Cerebellar nuclear complex (tissue), 1 donor: ENCODE data around the gene EIF3K.

Experiments used
- DNase-seq, 2 experiments: peaks; one replicate each; lab custom pipeline; 2025; lab: John Stamatoyannopoulos, UW

EIF3K gene

GRCh38 chr19:38666663-38667511, 47.9 kb downstream of the EIF3K start:
- DNase-seq, result no peak

- DNase-seq, result no peak
Observed at GRCh38 chr19:38667661-38668171, 48.7 kb downstream of the EIF3K start.

GRCh38 chr19:38669552-38669951, 50.6 kb downstream of the EIF3K start:
- DNase-seq, result no peak

- DNase-seq, result no peak
Observed at GRCh38 chr19:38670921-38671398, 52.0 kb downstream of the EIF3K start.

- DNase-seq, result no peak
Observed at GRCh38 chr19:38671654-38672053, 52.7 kb downstream of the EIF3K start.

- DNase-seq, result no peak
Observed at GRCh38 chr19:38673030-38673429, 54.0 kb downstream of the EIF3K start.

GRCh38 chr19:38674388-38675171, 55.6 kb downstream of the EIF3K start:
- DNase-seq, result no peak

- DNase-seq, result no peak
Observed at GRCh38 chr19:38675611-38676010, 56.6 kb downstream of the EIF3K start.

GRCh38 chr19:38676023-38676877, 57.3 kb downstream of the EIF3K start:
- no peak for DNase-seq

- DNase-seq, result no peak
Observed at GRCh38 chr19:38676878-38677646, 58.1 kb downstream of the EIF3K start.

- DNase-seq, result no peak
Observed at GRCh38 chr19:38678217-38678890, 59.4 kb downstream of the EIF3K start.

- no peak for DNase-seq
Observed at GRCh38 chr19:38678891-38679494, 60.0 kb downstream of the EIF3K start.

GRCh38 chr19:38679839-38680238, 60.9 kb downstream of the EIF3K start:
- DNase-seq, result no peak

GRCh38 chr19:38682195-38682867, 63.3 kb downstream of the EIF3K start:
- DNase-seq, result no peak

GRCh38 chr19:38682872-38683392, 63.9 kb downstream of the EIF3K start:
- DNase-seq, result no peak

- DNase-seq, result no peak
Observed at GRCh38 chr19:38683393-38684077, 64.5 kb downstream of the EIF3K start.

GRCh38 chr19:38684078-38684861, 65.3 kb downstream of the EIF3K start:
- no peak for DNase-seq
